ENCODE measurements around the gene DMAC2L.
"Not testable (repeated sequence)": the region's sequence is repeated elsewhere in the genome, so short reads cannot be mapped to it uniquely, and the experiment has no call there.

Gene DMAC2L

GRCh38 chr14:50311972-50312733 is at the start of gene DMAC2L, which contains the start of gene L2HGDH:
Gene DMAC2L (plus strand): TSS chr14:50312324. CDS start chr14:50321488, 9,164 bp downstream.
Gene L2HGDH (minus strand): TSS chr14:50312229. CDS start chr14:50312150, 79 bp downstream.
- DNase-seq (ENCODE audit: low read depth in 3 of 3): peak; percentile 72 to 93 (median 78)

GRCh38 chr14:50262865-50263264 is 49.3 kb upstream of the DMAC2L start:
- DNase-seq (ENCODE audit: low read depth in 3 of 3): no peak

GRCh38 chr14:50263321-50263720 is 48.8 kb upstream of the DMAC2L start:
- DNase-seq (ENCODE audit: low read depth in 3 of 3): no peak

- no peak for DNase-seq (ENCODE audit: low read depth in 3 of 3)
These were observed 47.1 kb upstream of the DMAC2L start for GRCh38 chr14:50265029-50265428.

- no peak for DNase-seq (ENCODE audit: low read depth in 3 of 3)
These were observed 41.2 kb upstream of the DMAC2L start for GRCh38 chr14:50270932-50271331.

GRCh38 chr14:50272498-50272897 is 39.6 kb upstream of the DMAC2L start:
- no peak for DNase-seq (ENCODE audit: low read depth in 3 of 3)

- DNase-seq (ENCODE audit: low read depth in 3 of 3): no peak
These were observed 26.3 kb upstream of the DMAC2L start for GRCh38 chr14:50285861-50286260.

GRCh38 chr14:50288146-50288545 is 24.0 kb upstream of the DMAC2L start:
- no peak for DNase-seq (ENCODE audit: low read depth in 3 of 3)

GRCh38 chr14:50290306-50290705 is 21.8 kb upstream of the DMAC2L start:
- no peak for DNase-seq (ENCODE audit: low read depth in 3 of 3)

- no peak for DNase-seq (ENCODE audit: low read depth in 3 of 3)
These were observed 12.5 kb upstream of the DMAC2L start for GRCh38 chr14:50299585-50299984.

GRCh38 chr14:50301914-50302313 is 10.2 kb upstream of the DMAC2L start:
- no peak for DNase-seq (ENCODE audit: low read depth in 3 of 3)

GRCh38 chr14:50303744-50304471 is 8.2 kb upstream of the DMAC2L start:
- DNase-seq (ENCODE audit: low read depth in 3 of 3): no peak

GRCh38 chr14:50308363-50308915 is 3.7 kb upstream of the DMAC2L start:
- DNase-seq (ENCODE audit: low read depth in 3 of 3): no peak

- no peak for DNase-seq (ENCODE audit: low read depth in 3 of 3)
These were observed 1.7 kb upstream of the DMAC2L start for GRCh38 chr14:50310445-50310844.

GRCh38 chr14:50311337-50311971 is 670 bp upstream of the DMAC2L start:
- no peak for DNase-seq (ENCODE audit: low read depth in 3 of 3)

GRCh38 chr14:50312734-50313054 is 570 bp downstream of the DMAC2L start:
- DNase-seq (ENCODE audit: low read depth in 3 of 3): no peak

GRCh38 chr14:50314098-50314497 is 2.0 kb downstream of the DMAC2L start:
- DNase-seq (ENCODE audit: low read depth in 3 of 3): not testable (repeated sequence)

GRCh38 chr14:50318031-50318626 is 6.0 kb downstream of the DMAC2L start:
- DNase-seq (ENCODE audit: low read depth in 3 of 3): no peak

- DNase-seq (ENCODE audit: low read depth in 3 of 3): no peak
These were observed 7.2 kb downstream of the DMAC2L start for GRCh38 chr14:50319293-50319692.

- no peak for DNase-seq (ENCODE audit: low read depth in 3 of 3)
These were observed 7.6 kb downstream of the DMAC2L start for GRCh38 chr14:50319721-50320120.

GRCh38 chr14:50320283-50320682 is 8.2 kb downstream of the DMAC2L start:
- DNase-seq (ENCODE audit: low read depth in 3 of 3): no peak
